ENCODE measurements around the gene PRDM16.

- TF ChIP-seq ZNF83 (CRISPR knock-in tag; IDR thresholded peaks at IDR 0.05; ENCODE audit: borderline replicate concordance) (no peak), JUND (CRISPR knock-in tag; IDR thresholded peaks at IDR 0.05) (no peak), CREB3 (CRISPR knock-in tag; IDR thresholded peaks at IDR 0.05) (no peak), ATM (IDR thresholded peaks at IDR 0.05; ENCODE audit: borderline replicate concordance) (no peak), THAP8 (CRISPR knock-in tag; IDR thresholded peaks at IDR 0.05; ENCODE audit: borderline replicate concordance) (no peak), ZFP82 (CRISPR knock-in tag; IDR thresholded peaks at IDR 0.05; ENCODE audit: borderline replicate concordance) (no peak), FOXP1 (IDR thresholded peaks at IDR 0.05) (no peak), FOXP1 (CRISPR knock-in tag; IDR thresholded peaks at IDR 0.05) (no peak), EZH2 (conservative IDR thresholded peaks at IDR 0.05; ENCODE audit: low read depth, low read length) (no peak), ZNF766 (CRISPR knock-in tag; IDR thresholded peaks at IDR 0.05; ENCODE audit: borderline replicate concordance) (no peak), RBFOX2 (IDR thresholded peaks at IDR 0.05; ENCODE audit: low read depth, low read length) (no peak), ONECUT2 (CRISPR knock-in tag; IDR thresholded peaks at IDR 0.05) (no peak), PCBP1 (IDR thresholded peaks at IDR 0.05; ENCODE audit: borderline replicate concordance, low read depth, low read length) (no peak)
These were observed 197.1 kb downstream of the PRDM16 start for GRCh38 chr1:3265835-3266805.
